Endothelial cell of hepatic sinusoid (primary cell): Measurements from ENCODE around the gene OR4A15.

ENCODE experiments used
- in situ Hi-C: cut with HindIII; loops from 2 replicates; pipeline ENCODE4 v1.10.0; 2017; ENCODE audit warnings: low sequenced_read_pairs

OR4A15 gene

GRCh38 chr11:55367674-55368073, at the start of gene OR4A15:
OR4A15 (plus strand) TSS chr11:55367974; CDS start chr11:55367974, 0 bp downstream.
- in situ Hi-C loops: loop anchor here (5.0 kb wide), 1 partner anchor 60 kb away; no protein-coding TSS in a partner anchor

- in situ Hi-C loops: no loop called here
Measured at GRCh38 chr11:55324500-55324899, 43.3 kb upstream of the OR4A15 start.

GRCh38 chr11:55342901-55343300, 24.9 kb upstream of the OR4A15 start, which contains the start of gene OR4A16:
OR4A16 (plus strand) TSS chr11:55343201; CDS start chr11:55343201, 0 bp downstream.
- in situ Hi-C loops: no loop called here

- in situ Hi-C loops: no loop called here
Measured at GRCh38 chr11:55345306-55345705, 22.5 kb upstream of the OR4A15 start.

- in situ Hi-C loops: no loop called here
Measured at GRCh38 chr11:55349032-55349431, 18.7 kb upstream of the OR4A15 start.

- in situ Hi-C loops: no loop called here
Measured at GRCh38 chr11:55357560-55358184, 10.1 kb upstream of the OR4A15 start.

- in situ Hi-C loops: no loop called here
Measured at GRCh38 chr11:55401011-55401410, 33.2 kb downstream of the OR4A15 start.
